ENCODE data around the gene ZNF408.
"Not testable (repeated sequence)": the region's sequence is repeated elsewhere in the genome, so short reads cannot be mapped to it uniquely, and the experiment has no call there.

ZNF408 gene

DNA sequence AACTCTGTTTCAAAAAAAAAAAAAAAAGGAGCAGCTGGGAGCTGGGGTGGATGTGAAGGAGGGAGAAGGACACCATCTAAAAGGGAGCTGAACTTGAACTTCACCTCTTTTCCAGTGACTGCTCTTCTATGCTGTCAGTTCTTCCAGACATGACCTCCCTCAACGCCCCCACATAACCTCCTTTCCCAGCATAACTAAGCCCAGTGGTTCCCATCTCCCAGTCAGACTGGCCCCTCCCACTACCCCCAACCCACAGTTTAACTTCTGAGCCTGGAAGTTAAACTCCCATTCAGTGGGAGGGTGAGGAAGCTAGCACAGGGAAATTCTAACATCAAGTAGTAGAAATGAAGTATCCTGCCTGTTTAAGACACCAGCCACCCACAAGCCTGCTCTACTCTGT is 2.2 kb upstream of the ZNF408 start:
- DNase-seq, result no peak

DNA sequence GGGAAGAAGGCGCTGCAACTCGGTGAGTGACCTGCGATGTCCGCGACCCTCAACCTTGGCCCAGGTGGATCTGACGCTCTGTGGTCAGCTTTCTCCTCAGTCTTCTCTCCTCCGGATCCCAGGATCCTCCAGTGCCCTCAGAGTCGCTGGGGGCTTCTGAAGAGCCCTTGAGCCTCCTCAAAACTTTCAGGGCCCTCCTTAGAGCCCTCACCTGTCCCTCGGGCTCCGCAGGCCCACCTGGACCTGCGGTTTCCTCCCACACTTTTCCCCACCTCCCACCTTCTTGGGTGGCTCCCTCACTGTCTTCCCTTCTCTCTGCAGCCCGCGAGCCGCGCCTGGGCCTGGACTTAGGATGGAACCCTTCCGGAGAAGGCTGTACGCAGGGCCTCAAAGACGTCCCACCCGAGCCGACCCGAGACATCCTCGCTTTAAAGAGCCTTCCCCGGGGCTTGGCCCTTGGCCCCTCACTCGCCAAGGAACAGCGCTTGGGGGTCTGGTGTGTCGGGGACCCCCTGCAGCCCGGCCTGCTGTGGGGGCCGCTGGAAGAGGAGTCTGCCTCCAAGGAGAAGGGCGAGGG is 335 bp downstream of the ZNF408 start:
- no peak for DNase-seq

DNA sequence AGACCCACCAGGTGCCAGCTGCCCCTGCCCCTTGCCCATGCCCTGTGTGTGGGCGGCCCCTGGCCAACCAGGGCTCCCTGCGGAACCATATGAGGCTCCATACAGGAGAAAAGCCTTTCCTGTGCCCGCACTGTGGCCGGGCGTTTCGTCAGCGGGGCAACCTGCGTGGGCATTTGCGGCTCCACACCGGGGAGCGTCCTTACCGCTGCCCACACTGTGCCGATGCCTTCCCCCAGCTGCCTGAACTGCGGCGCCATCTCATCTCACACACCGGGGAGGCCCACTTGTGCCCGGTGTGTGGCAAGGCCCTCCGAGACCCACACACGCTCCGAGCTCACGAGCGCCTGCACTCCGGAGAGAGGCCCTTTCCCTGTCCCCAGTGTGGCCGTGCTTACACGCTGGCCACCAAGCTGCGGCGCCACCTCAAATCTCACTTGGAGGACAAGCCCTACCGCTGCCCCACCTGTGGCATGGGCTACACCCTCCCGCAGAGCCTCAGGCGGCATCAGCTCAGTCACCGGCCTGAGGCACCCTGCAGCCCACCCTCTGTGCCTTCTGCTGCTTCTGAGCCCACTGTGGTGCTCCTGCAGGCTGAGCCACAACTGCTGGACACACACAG is 4.3 kb downstream of the ZNF408 start:
- DNase-seq, result no peak

DNA sequence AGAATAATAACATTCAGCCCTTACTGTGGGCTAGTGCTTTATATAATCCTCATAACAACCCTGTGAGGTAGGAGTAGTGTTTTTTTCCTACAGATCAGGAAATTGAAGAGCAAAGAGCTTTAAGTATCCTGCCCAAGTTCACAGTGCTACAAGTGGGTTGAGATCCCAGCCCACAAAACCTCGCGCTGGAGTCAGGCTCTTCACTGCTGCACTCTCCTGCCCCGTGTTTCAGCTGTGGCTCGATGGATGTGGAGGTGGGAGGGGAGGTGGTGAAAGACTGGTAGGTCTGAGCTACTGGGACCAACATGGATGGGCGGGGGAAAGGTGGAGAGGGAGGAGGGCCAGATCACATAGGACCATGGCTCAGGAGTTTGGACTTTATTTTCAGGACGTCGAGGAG is 6.1 kb downstream of the ZNF408 start:
- no peak for DNase-seq

DNA sequence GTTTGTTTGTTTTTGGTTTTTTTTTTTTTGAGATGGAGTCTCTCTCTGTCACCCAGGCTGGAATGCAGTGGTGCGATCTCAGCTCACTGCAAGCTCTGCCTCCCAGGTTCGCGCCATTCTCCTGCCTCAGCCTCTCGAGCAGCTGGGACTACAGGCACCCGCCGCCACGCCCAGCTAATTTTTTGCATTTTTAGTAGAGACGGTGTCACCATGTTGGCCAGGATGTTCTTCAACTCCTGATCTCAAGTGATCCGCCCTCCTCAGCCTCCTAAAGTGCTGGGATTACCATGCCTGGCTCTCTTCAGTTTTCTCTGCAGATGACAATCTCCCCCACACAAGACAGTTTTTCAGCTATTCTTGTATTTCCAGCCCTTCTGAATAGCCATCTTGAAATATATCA is 8.5 kb downstream of the ZNF408 start:
- DNase-seq, result not testable (repeated sequence)

DNA sequence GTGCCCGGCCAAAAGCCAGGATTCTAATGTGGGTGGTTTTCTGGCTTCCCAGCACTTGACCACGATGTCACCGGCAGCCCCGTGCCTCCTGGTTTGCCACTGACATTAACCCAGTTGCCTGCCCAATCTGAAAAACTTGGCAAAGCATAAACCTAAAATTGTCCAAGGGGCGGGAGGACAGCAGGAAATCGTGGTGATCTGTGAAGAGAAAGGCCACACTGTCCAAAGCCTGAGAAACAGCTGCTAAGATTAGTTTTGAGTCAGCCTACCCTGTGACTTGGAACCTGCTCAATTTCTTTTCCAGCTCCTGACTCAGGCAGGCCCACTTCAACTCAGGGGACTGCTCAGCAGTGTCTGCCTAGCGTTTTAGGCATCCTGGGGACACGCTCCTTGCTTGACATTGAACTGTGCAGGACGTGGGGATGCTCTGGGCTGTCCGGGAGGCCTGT is 10.0 kb downstream of the ZNF408 start:
- DNase-seq, result no peak

DNA sequence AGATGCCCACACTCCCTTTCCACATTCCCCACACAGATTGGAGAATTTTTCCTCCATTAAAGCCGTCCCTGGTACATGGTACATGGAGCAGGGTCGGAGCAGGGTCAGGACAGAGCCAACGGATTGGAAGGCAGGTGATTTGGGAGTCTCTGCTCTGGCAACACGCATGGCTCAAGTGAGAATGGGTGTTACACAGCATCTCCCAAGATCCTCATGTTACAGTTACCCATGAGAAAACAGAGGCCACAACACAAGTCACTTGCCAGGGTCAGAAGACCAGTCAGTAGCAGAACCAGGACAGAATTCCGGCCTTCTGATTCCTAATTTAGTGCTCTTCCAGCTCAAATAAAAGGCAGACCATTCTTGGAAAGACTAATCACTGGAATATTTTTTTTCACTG is 10.5 kb downstream of the ZNF408 start:
- DNase-seq, result no peak

DNA sequence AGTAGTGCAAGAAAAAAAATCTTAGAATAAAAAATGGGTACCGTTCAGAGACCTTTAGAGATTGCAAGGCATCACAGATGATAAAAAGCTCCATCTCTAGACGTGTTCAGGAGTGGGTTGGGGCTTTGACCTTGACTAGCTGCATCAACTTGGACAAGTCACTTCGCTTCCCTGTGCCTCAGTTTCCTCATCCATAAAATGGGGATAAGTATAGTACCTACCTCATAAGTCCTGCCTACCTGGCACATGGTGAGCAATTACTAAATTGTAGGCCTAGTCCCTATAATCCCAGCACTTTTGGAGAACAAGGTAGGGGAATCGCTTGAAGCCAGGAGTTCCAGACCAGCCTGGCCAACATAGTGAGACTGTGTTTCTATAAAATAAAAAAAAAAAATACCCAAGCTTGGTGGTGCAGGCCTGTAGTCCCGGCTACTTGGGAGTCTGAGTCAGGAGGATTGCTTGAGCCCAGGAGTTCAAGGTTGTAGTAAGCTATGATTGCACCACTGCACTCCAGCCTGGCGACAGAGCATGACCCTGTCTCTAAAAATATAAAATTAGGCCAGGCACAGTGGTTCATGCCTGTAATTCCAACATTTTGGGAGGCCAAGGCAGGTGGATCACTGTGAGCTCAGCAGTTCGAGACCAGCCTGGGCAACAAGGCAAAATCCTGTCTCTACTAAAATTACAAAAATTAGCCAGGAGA is 12.2 kb downstream of the ZNF408 start:
- no peak for DNase-seq

DNA sequence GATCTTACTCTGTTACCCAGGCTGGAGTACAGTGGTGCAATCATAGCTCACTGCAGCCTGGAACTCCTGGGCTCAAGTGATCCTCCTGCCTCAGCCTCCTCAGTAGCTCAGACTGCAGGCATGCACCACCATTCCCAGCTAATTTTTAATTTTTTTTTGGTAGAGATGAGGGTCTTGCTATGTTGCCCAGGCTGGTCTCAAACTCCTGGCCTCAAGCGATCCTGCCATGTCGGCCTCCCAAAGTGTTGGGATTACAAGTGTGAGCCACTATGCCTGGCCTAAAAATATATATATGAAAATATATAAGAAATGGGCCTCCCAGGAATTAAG is 17.0 kb downstream of the ZNF408 start:
- not testable (repeated sequence) for DNase-seq

DNA sequence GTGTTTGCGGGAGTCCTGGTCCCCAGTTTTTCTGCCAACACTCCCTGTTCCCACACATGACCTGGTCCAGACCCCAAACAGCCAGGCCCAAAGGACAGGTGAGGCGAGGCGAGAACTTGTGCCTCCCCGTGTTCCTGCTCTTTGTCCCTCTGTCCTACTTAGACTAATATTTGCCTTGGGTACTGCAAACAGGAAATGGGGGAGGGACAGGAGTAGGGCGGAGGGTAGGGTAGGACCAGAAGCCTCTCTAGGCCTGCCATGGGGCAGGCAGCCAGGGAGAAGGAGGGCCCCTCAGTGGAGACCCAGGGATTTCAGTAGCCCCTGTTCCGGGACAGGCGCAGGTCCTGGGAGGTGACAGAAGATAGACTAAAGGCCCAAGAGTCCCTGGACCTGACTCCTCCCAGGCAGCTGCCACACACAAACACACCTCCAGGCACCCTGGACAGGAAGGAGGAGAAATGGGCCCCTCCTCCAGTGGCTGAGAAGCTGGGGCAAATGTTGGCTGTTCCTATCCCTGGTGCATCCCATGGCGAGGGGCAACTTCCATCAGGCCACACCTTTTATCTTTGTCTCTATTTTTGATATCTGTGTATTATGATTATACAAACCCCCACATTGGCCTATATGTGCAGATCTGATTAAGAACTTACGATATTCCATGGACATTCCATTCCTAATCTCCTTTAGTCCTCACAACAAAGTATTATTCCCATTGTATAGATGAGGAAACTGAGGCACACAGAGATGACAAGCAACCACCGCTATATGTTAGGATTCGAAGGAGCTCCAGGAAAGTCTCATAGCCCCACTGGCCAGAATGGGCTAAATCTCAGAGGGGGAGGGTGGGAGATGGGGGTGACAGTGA is 17.6 kb downstream of the ZNF408 start:
- DNase-seq, result no peak

DNA sequence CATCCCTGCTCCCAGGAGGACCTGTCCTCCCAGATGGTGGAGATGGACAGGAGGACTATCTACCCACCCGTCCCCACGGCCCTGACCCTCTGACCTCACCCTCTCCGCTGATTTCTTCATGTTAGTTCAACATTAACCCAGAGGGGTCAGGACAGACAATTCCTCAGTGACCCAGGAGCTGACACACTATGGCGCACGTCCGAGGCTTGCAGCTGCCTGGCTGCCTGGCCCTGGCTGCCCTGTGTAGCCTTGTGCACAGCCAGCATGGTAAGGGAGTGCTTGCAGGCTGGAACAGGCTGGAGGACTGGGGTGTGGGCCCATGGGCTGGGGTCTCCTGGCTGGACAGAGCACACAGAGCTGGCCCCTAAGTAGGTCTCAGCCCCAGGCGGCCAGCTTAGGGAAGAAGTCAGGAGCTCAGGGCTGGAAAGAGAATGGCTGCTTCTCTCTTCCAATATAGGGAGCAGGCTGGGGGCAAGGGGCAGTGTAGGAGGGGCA is 18.3 kb downstream of the ZNF408 start, which contains the start of gene F2:
Gene F2 (plus strand): TSS at position 166 of the 495 bp plus-strand sequence. CDS start 23 bp downstream, at position 189.
- no peak for DNase-seq

DNA sequence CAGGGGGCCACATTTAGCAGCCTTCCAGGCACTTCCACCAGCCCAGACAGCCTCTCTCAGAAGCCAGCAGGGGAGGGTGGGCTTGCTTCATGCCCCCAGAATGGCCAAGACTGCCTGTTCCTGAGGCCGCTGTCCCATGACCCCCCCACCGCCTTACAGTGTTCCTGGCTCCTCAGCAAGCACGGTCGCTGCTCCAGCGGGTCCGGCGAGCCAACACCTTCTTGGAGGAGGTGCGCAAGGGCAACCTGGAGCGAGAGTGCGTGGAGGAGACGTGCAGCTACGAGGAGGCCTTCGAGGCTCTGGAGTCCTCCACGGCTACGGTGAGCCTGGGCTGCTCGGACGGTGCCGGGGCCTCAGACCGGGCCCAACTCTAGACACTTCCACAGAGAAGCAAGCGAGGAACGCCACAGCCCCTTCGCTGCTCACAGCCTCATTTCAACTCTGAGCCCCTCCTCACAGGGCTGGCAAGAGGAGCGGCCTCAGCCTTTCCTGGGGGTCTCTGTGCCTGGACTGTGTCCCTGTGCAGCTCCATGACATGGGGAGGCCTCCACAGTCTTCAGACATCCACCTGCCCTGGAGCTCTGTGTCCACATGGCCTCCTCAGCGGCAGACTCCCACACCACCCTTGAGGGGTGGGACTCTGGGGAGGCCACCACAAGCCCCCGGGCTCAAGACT is 18.9 kb downstream of the ZNF408 start:
- DNase-seq, result no peak

DNA sequence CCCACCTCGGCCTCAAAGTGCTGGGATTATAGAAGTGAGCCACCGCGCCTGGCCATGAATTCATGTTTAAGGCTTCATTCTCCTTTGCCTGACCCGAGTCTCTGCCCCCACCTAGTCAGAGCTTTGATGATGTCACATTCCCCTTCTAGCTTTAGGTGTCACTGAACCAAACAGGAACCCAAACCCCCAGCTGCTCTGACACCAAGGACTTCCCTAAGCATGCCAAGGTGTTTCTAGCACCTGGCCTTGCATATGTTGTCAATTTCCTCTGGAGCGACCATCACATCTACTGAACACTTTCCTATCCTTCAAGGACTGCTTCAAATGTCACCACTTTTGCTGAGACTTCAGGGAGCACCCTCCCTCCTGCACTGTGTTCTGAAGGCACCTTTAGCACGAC is 20.5 kb downstream of the ZNF408 start:
- DNase-seq, result no peak

DNA sequence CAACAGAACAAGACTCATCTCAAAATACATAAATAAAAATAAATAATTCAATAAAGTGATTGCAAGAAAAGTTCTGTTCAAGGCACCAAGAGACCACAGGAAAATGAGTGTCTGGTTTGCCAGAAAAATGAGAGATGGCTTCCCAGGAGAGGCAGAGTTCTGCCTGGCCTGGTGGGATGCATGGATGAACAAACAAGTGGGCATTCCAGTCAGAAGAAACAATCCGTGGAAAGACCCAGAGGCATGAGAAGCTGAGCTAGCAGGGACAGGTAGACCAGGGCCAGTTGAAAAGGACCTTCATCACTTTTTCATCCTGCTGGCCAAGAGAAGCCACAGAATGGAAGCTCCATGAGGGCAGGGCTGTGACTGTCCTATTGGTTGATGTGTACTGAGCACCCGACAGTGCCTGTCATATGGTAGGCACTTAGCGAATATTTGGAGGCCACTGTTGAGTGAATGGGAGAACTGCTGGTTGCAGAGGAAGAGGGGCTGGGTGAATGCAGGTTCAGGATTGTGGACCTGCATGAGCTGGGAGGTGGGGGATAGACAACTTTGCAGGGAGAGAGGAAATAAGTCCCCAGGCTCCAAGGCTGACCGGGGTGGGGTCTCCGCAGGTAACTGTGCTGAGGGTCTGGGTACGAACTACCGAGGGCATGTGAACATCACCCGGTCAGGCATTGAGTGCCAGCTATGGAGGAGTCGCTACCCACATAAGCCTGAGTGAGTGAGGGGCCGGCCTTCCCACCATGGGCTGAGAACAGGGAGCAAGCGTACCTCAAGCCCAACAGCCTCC is 21.9 kb downstream of the ZNF408 start:
- no peak for DNase-seq

DNA sequence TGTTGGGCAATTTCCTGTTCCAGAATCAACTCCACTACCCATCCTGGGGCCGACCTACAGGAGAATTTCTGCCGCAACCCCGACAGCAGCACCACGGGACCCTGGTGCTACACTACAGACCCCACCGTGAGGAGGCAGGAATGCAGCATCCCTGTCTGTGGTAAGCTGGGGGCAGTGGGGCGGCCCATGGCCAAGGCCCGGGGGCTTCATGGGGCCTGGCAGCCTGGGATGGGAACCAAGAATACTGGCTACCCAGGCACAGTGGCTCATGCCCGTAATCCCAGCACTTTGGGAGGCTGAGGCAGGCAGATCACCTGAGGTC is 22.5 kb downstream of the ZNF408 start:
- DNase-seq, result no peak

DNA sequence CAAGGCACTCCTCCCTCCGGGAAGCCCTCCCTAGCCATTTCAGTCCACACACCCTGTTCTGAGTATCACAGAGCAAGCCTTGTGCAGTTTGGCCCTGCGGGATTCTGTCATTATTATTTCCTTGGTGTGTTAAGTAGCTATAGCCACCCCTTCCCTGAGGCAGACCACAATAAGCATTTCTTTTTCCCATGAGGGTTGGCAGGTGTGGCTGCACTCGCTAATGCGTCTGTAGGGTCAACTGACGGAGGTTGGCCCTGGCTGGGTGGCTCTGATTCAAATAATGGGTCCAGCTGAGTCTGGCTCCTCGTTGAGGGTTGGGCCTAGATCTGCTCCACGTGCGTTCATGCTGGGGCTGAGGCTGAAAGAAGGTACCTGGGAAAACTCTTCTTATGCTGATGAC is 23.3 kb downstream of the ZNF408 start:
- no peak for DNase-seq

DNA sequence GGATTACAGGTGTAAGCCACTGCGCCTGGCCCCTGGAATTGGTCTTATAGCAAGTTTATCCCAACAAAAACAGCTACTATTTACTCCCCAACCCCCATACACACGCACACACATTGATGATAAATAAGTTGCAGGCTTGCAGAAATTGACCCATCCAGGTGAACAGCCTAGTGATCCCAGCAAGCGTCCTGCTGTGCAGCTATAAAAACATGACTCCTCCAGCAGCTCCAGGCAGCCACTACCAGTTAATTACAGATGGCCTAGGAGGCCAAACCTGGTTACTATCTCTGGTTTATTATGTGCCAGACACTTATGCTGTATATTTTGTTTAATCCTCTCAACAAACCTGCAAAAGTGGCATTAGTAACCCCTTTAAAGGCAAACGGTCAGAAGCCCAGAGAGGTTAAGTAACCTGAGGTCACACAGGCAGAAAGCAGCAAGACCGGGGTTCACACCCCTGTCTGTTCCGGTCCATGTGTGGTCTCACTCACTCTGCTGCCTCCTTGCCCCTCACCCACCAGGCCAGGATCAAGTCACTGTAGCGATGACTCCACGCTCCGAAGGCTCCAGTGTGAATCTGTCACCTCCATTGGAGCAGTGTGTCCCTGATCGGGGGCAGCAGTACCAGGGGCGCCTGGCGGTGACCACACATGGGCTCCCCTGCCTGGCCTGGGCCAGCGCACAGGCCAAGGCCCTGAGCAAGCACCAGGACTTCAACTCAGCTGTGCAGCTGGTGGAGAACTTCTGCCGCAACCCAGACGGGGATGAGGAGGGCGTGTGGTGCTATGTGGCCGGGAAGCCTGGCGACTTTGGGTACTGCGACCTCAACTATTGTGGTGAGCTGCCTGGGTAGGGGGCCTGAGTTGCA is 24.7 kb downstream of the ZNF408 start:
- DNase-seq, result no peak

DNA sequence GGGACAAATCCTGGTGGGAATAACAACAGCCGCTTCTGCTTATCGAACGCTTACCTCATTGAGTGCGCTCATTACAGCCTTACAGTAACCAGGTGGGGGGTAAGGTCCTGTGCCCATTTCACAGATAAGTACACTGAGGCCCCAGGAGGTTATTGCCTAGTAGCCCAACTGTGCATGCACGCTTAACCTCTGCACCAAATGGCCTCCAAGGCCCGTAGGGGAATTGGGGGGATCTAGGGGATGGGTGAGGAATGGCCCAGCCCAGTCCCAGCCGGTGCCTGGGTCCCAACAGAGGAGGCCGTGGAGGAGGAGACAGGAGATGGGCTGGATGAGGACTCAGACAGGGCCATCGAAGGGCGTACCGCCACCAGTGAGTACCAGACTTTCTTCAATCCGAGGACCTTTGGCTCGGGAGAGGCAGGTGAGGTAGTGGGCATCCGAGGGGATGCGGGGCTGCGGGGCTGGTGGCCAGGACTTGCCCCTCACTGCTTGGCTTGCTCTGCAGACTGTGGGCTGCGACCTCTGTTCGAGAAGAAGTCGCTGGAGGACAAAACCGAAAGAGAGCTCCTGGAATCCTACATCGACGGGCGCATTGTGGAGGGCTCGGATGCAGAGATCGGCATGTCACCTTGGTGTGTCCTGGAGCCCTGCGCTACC is 25.5 kb downstream of the ZNF408 start:
- DNase-seq, result no peak

DNA sequence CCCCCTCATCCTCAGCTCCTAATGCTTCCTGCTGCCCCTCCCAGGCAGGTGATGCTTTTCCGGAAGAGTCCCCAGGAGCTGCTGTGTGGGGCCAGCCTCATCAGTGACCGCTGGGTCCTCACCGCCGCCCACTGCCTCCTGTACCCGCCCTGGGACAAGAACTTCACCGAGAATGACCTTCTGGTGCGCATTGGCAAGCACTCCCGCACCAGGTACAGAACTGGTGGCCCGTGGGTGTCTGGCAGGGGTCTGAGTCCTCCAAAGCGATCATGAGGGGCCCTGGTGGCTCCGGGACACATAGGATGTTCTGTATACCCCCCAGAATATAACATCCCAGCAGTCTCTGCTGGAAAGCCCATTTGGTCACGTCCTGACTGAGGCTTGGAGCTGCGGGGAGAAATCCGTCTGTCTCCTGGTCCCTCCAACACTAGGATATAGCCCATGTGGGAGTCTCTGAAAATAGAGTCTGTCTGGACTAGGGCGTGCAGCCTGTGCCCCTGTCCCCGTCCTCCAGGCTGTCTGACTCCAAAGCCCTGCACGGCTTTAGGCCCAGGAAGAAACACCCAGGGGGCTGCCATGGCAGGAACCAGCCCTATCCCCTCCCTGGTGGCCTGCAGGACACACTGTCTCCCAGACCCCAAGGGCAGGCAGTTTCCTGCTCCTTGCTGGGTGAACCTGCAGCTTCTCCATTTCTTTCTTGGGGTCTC is 27.3 kb downstream of the ZNF408 start:
- DNase-seq, result no peak

DNA sequence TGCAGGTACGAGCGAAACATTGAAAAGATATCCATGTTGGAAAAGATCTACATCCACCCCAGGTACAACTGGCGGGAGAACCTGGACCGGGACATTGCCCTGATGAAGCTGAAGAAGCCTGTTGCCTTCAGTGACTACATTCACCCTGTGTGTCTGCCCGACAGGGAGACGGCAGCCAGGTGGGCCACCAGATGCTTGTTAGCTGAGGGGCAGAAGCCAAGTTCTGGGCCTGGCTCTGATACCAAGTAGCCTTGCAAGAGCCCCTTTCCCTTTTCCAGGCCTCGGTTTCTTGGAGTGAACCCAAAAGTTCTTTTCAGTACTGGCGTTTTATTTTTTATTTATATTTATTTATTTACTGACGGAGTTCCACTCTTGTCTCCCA is 27.8 kb downstream of the ZNF408 start:
- DNase-seq, result no peak

All from OCI-M1 (cell line).